HEK293 (cell line): ENCODE results near the gene TRUB1.

Experiments used
- CTCF ChIP-seq: fragments of 450-650 bp; formaldehyde crosslinking; IDR thresholded peaks from 2 replicates; pipeline ENCODE4 v1.5.1; 2016; ENCODE audit warnings: missing biosample characterization, missing genetic modification characterization
- ZNF121 ChIP-seq: fragments of 450-650 bp; formaldehyde crosslinking; IDR thresholded peaks from 2 replicates; pipeline ENCODE4 v1.5.1; 2016; ENCODE audit warnings: missing biosample characterization, missing genetic modification characterization
- ZNF292 ChIP-seq: fragments of 450-650 bp; formaldehyde crosslinking; IDR thresholded peaks from 2 replicates; pipeline ENCODE4 v1.5.1; 2016; ENCODE audit warnings: low read depth, missing biosample characterization, missing genetic modification characterization, borderline replicate concordance
- ZNF350 ChIP-seq: fragments of 450-650 bp; formaldehyde crosslinking; IDR thresholded peaks from 2 replicates; pipeline ENCODE4 v1.5.0; 2017; ENCODE audit warnings: missing biosample characterization, mild to moderate bottlenecking, missing genetic modification characterization
- ZNF473 ChIP-seq: fragments of 450-650 bp; formaldehyde crosslinking; IDR thresholded peaks from 2 replicates; pipeline ENCODE4 v1.5.1; 2017; ENCODE audit warnings: missing biosample characterization, missing genetic modification characterization
- ZNF670 ChIP-seq: fragments of 450-650 bp; formaldehyde crosslinking; IDR thresholded peaks from 2 replicates; pipeline ENCODE4 v1.5.1; 2016; ENCODE audit warnings: missing biosample characterization, missing genetic modification characterization, low read depth

- TF ChIP-seq ZNF473 (tag by site-specific recombination): no peak
- TF ChIP-seq CTCF: no peak
- TF ChIP-seq ZNF670: no peak
- no peak for TF ChIP-seq ZNF121 (tag by site-specific recombination)
- TF ChIP-seq ZNF292 (tag by site-specific recombination): no peak
- TF ChIP-seq ZNF350 (tag by site-specific recombination): no peak
Measured at GRCh38 chr10:114931072-114931679, 6.8 kb upstream of the TRUB1 start.
